Skeletal muscle tissue (tissue), 4 donors: ENCODE data around the gene HDHD5. TPM values are rescaled to one million over a fixed set of nuclear protein-coding genes. Genes with fewer than 3 reads are reported as not detected.

Source experiments
- H3K27ac ChIP-seq: one replicate; pipeline ENCODE4 v1.7.0; 2013; ENCODE audit warnings: mild to moderate bottlenecking, low read depth, low read length, inconsistent platforms
- H3K27me3 ChIP-seq, 3 donors: one replicate each; pipeline ENCODE4 v1.7.0; 2013; ENCODE audit warnings: low read length in 3 of 3; ENCODE audit not compliant: control insufficient read depth in 3 of 3, insufficient read depth in 3 of 3
- H3K36me3 ChIP-seq, 3 donors: one replicate each; pipeline ENCODE4 v1.7.0; 2013; ENCODE audit warnings: low read length in 3 of 3; ENCODE audit not compliant: control insufficient read depth in 3 of 3, insufficient read depth in 3 of 3
- H3K4me1 ChIP-seq, 3 donors: one replicate each; pipeline ENCODE4 v1.7.0; 2013; ENCODE audit warnings: low read length in 3 of 3, mild to moderate bottlenecking in 3 of 3; ENCODE audit not compliant: control insufficient read depth in 3 of 3, insufficient read depth in 3 of 3
- H3K4me3 ChIP-seq, 3 donors: one replicate each; pipeline ENCODE4 v1.7.0; 2013; ENCODE audit warnings: low read length in 3 of 3
- H3K9ac ChIP-seq, 3 donors: one replicate each; pipeline ENCODE4 v1.7.0; 2013; ENCODE audit warnings: low read length in 3 of 3, mild to moderate bottlenecking in 3 of 3, moderate library complexity in 2 of 3, low read depth in 1 of 3
- H3K9me3 ChIP-seq, 3 donors: one replicate each; pipeline ENCODE4 v1.7.0; 2013; ENCODE audit warnings: low read length in 3 of 3; ENCODE audit not compliant: control insufficient read depth in 3 of 3
- total RNA-seq: library from RNA; depleted of rRNA; stranded (reverse); fragments of >200 nt; gene quantifications from one replicate; pipeline ENCODE4 v1.2.3, GENCODE V29; 2014
- donor health status: Osteomylitis.

The HDHD5 gene
- total RNA-seq, 1 donor from 2014 or later, result 42.8 TPM

DNA sequence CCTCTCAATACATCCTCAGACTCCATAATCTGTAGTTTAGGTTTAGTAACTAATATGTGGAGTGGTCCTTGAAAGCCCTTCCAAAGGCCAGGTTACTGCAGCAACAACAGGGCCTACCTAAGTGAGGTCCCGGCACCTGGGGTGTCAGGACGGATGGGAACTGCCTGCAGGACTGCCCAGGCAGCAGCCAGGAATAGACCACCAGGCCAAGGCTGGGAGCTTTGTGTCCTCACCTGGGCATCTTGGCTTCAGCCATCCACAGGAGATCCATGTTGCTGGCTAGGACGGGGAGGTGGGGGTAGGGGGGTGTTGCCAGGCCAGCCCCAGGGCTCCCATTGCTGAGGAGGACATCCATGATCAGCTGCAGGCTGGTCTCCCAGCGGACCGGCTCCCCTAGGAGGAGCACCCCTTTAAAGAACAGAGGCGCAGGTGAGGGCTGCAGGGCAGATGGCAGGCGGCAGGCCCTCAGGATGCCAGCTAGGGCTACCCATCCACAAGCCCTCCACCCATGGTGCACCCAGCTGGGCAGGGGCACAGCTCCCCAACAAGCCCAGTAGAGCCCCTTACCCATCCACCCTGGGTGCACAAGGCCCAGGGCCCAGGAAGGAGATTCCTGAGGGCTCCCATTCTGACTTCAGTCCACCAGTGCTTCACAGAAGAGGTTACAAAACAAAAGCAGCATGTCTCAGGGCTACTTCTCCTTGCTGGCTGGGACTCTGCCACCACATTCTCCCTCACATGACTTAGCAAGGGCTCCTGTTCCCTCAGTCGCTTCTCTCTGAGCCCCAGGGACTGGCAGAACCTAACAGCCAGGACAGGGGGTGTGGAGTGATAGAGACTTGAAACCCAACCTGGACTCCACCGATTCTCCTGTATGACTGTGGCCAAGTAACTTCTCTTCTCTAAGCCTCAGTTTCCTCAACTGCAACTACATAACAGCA lies 18.0 kb downstream of the HDHD5 start:
- no peaks in the 10 kb centered on the region for H3K9me3 ChIP-seq
- peaks cover 26 to 41% (median 31%) of the 10 kb centered on the region in 3 donors for H3K4me1 ChIP-seq
- peak overlapping the region in 2 of 3 donors; percentile 0 to 20 for H3K9ac ChIP-seq
- H3K27ac ChIP-seq, result peak overlapping the region; percentile 7
- peaks cover 36 to 48% (median 46%) of the 10 kb centered on the region in 3 donors for H3K36me3 ChIP-seq
- no peaks in the 10 kb centered on the region for H3K27me3 ChIP-seq
- H3K4me3 ChIP-seq, result no peak overlapping the region

DNA sequence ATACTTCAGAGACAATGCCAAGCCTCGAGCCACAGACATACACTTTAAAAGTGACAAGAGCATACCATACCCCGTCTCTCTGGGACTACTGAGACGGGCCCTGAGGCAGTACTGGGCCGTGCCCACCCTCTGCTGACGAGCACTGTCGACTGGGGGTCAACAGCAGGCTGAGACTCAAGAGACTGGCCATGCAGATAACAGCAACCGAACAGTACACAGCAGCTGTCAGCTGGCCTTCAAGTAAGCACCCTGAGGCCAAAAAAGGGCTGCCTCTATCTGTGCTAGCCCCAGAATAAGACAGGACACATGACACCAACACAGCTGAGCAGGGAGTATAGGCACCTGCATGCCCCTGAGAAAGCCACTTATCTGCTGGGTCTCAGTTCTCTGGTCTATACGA lies 19.1 kb downstream of the HDHD5 start:
- H3K4me1 ChIP-seq, result peaks cover 26 to 41% (median 31%) of the 10 kb centered on the region in 3 donors
- no peak overlapping the region for H3K4me3 ChIP-seq
- H3K9me3 ChIP-seq, result no peaks in the 10 kb centered on the region
- H3K36me3 ChIP-seq, result peaks cover 33 to 45% (median 43%) of the 10 kb centered on the region in 3 donors
- H3K9ac ChIP-seq, result peak overlapping the region in 2 of 3 donors; percentile 5 to 74
- peak overlapping the region; percentile 61 for H3K27ac ChIP-seq
- H3K27me3 ChIP-seq, result no peaks in the 10 kb centered on the region

DNA sequence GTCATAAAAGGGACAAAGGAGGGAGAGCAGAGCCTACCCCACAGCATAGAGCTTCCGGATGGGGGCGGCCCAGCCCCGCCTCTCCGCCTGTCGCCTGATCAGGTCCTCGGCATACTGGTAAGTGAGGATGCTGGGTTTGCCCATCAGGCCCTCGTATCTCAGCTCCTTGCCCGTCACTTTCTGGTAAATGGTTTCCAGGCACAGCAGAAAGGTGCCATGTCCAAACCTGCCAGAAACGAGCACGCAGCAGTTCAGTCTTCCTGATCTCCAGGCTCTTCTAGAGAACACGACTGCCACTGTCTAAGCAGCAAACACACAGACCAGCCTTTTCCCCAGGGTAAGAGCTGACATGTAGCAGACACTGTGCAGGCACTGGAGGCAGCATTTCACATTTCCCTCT lies 20.6 kb downstream of the HDHD5 start:
- peaks cover 25 to 34% (median 34%) of the 10 kb centered on the region in 3 donors for H3K36me3 ChIP-seq
- H3K4me1 ChIP-seq, result peaks cover 26 to 43% (median 33%) of the 10 kb centered on the region in 3 donors
- H3K9me3 ChIP-seq, result no peaks in the 10 kb centered on the region
- H3K4me3 ChIP-seq, result no peak overlapping the region
- H3K9ac ChIP-seq, result no peak overlapping the region
- H3K27me3 ChIP-seq, result no peaks in the 10 kb centered on the region
- no peak overlapping the region for H3K27ac ChIP-seq

DNA sequence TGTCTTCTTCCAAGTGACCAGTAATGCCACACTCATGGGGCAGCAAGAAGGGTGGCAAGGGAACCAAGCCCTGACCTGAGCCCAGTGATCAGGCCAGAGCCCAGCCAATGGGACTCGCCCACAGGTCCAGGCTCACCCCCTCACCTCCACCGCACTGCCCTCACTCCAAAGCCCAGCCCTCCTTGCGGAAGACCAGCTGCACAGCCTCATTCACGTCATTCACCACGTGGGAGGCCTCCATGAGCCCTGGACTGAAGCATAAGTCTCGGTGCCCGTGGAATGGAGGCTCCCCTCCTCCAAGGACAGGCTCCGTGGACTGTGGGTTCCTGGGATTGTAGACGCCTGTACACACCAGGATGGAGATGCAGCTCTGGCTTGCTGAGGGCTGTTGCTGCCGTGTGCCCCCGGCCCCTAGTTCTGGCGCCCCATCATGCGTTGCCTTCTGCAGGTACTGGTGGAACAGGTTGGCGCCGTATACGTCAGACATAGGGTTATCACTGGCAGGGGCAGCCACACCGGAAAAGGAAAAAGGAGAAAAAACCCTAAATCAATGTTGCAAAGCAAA lies 21.1 kb downstream of the HDHD5 start:
- Histone ChIP-seq H3K4me1 (peaks cover 28 to 48% (median 38%) of the 10 kb centered on the region in 3 donors), H3K4me3 (no peak overlapping the region), H3K9ac (no peak overlapping the region), H3K36me3 (peaks cover 20 to 28% (median 28%) of the 10 kb centered on the region in 3 donors), H3K9me3 (no peaks in the 10 kb centered on the region), H3K27me3 (no peaks in the 10 kb centered on the region), H3K27ac (no peak overlapping the region)

DNA sequence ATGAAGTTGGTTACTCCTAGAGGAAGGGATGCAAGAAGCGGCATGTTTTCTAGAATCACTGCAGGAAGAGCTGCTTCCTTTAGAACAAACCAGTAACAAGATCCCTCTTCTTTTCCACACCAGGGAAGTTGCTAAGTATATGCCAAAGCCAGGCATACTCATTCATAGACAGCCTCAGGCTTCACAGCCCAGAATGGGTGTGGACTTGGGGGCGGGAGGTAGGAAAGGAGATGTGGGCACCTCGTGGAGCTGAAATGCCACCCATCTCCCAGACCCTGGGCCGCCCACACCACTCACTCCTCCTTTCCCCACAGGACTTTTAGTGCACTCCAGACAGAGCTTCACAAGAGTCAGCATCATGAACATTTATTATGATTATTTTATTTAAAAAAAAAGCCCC lies 21.9 kb downstream of the HDHD5 start:
- Histone ChIP-seq H3K27me3 (no peaks in the 10 kb centered on the region), H3K36me3 (peaks cover 16 to 21% (median 21%) of the 10 kb centered on the region in 3 donors), H3K9me3 (no peaks in the 10 kb centered on the region), H3K9ac (no peak overlapping the region), H3K4me1 (peaks cover 29 to 49% (median 41%) of the 10 kb centered on the region in 3 donors), H3K4me3 (no peak overlapping the region), H3K27ac (no peak overlapping the region)

DNA sequence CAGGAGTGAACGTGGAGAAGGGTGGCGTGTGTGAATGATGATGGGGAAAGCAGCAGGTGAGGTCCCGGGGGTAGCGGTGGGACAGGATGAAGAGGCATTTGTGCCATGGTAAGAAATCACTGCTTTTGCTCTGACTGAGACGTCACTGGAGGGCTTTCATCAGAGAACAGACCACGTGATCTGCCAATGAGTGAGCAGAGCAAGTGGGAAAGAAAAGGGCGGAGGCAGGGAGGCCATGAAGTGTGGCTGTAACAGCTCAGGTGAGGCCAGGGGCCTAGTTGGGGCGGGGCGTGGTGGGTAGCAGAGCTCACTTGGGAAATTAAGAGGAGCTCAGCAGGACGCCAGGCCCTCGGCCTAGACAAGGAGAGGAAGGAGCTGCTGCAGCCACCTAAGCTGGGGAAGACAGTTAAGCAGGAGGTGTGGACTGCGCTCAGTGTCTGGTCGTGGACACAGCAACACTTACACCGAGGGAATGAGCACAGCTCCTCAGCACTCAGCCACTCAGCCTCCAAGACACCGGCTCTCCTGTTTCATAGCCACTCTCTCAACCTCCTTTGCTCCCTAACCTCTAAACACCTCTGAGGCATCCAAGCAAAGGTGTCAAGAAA lies 23.8 kb downstream of the HDHD5 start:
- Histone ChIP-seq H3K27me3 (no peaks in the 10 kb centered on the region), H3K9me3 (no peaks in the 10 kb centered on the region), H3K27ac (no peak overlapping the region), H3K9ac (peak overlapping the region in 1 of 3 donors; percentile 3), H3K4me3 (no peak overlapping the region), H3K4me1 (peaks cover 22 to 42% (median 32%) of the 10 kb centered on the region in 3 donors), H3K36me3 (peaks cover 12 to 16% (median 13%) of the 10 kb centered on the region in 3 donors)

DNA sequence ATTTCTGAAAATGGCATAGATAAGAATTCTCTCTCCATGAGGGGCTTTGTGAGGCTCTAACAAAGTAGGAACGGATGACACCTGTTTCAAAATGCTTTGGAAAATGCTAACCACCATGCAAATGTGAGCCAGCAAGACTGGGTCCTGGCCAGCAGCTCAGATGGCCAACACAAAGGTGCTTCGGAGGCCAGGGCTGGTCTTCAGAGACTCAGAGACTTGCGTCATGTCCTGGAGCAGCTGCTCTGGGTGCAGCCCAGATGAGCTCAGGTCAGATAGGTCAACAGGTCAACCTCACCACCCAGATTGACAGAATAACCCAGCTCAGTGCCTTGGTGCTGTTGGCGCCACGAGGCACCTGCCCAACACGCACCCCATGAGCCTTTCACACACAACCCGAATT lies 25.9 kb downstream of the HDHD5 start:
- Histone ChIP-seq H3K27ac (peak overlapping the region; percentile 51), H3K36me3 (peaks cover 7 to 11% (median 7%) of the 10 kb centered on the region in 3 donors), H3K4me3 (no peak overlapping the region), H3K9me3 (no peaks in the 10 kb centered on the region), H3K27me3 (no peaks in the 10 kb centered on the region), H3K9ac (peak overlapping the region in 1 of 3 donors; percentile 8), H3K4me1 (peaks cover 16 to 26% (median 21%) of the 10 kb centered on the region in 3 donors)

DNA sequence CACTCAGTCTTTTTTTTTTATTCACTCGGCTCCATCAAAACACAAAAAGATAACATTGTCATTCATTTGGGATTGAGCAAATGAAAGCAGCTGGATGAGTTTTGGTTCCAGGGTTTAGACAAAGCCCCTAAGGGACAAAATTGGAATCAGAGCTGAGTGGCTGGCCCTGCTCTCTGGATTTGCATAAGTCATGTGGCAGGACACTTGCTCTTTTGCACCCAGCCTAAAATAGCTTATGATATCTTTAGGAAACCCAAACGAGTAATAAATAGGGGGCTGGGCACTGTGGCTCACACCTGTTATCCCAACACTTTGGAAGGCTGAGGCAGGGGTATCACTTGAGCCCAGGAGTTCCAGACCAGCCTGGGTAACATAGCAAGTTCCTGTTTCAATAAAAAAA lies 27.0 kb downstream of the HDHD5 start:
- peak overlapping the region; percentile 76 for H3K27ac ChIP-seq
- peak overlapping the region in 2 of 3 donors; percentile 17 to 30 for H3K4me3 ChIP-seq
- H3K9ac ChIP-seq, result no peak overlapping the region
- H3K9me3 ChIP-seq, result no peaks in the 10 kb centered on the region
- H3K27me3 ChIP-seq, result no peaks in the 10 kb centered on the region
- H3K4me1 ChIP-seq, result peaks cover 16 to 20% (median 18%) of the 10 kb centered on the region in 3 donors
- peaks cover 0 to under 1% (median 0%) of the 10 kb centered on the region in 3 donors for H3K36me3 ChIP-seq

DNA sequence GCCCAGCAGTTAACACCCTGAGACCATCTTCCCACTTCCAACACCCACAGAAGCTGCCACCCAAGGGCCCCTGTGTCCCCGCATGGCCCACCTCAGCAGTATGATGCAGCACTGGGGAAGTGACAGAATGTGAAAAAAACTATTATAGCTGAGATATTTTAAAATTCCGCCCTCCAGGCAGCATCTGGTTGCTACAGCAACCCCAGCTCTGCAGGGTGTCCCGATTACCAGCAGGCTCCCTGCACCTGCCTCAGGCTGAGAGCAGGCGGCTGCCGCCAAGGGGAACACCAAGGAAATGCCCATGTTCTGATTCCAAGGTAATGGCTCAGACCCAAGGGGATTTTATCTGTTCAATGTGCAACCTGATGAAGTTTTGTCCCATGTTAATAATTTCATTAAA lies 27.4 kb downstream of the HDHD5 start:
- Histone ChIP-seq H3K27ac (peak overlapping the region; percentile 76), H3K4me1 (peaks cover 14 to 19% (median 17%) of the 10 kb centered on the region in 3 donors), H3K4me3 (peak overlapping the region; percentile 17 to 57 (median 30)), H3K9me3 (no peaks in the 10 kb centered on the region), H3K9ac (peak overlapping the region in 1 of 3 donors; percentile 62), H3K36me3 (no peaks in the 10 kb centered on the region), H3K27me3 (no peaks in the 10 kb centered on the region)
